GM23248 (cell line): Measurements from ENCODE around the gene ADGRD2. TPM values are rescaled to one million over a fixed set of nuclear protein-coding genes. Genes with fewer than 3 reads are reported as not detected.

ENCODE experiments used
- DNase-seq: peaks from one replicate; pipeline ENCODE4 v3.0.0-alpha.2; 2015
- H2AFZ ChIP-seq: fragments of 200-600 bp; sonication (generic); 2 replicates; pipeline ENCODE4 v1.6.1; 2016; ENCODE audit warnings: antibody characterized with exemption
- H3F3A ChIP-seq: fragments of 200-600 bp; sonication (generic); 2 replicates; pipeline ENCODE4 v1.6.1; 2016; ENCODE audit warnings: mild to moderate bottlenecking, antibody characterized with exemption, mixed run types; ENCODE audit not compliant: insufficient read depth
- H3K27ac ChIP-seq: fragments of 200-600 bp; sonication (generic); 2 replicates; pipeline ENCODE4 v1.5.1; 2016; ENCODE audit warnings: mild to moderate bottlenecking
- H3K27me3 ChIP-seq: fragments of 200-600 bp; sonication (generic); replicated peaks from 2 replicates; pipeline ENCODE4 v1.6.1; 2016; ENCODE audit warnings: mild to moderate bottlenecking; ENCODE audit not compliant: insufficient read depth
- H3K36me3 ChIP-seq: fragments of 200-600 bp; sonication (generic); 2 replicates; pipeline ENCODE4 v1.6.1; 2016; ENCODE audit warnings: low read depth, mild to moderate bottlenecking
- H3K4me1 ChIP-seq: fragments of 200-600 bp; sonication (generic); 2 replicates; pipeline ENCODE4 v1.6.1; 2016; ENCODE audit warnings: mild to moderate bottlenecking; ENCODE audit not compliant: insufficient read depth
- H3K4me2 ChIP-seq: fragments of 200-600 bp; sonication (generic); one replicate; pipeline ENCODE4 v1.6.1; 2016; ENCODE audit warnings: mild to moderate bottlenecking; ENCODE audit not compliant: unreplicated experiment
- H3K4me3 ChIP-seq: fragments of 200-600 bp; sonication (generic); 2 replicates; pipeline ENCODE4 v1.5.1; 2016; ENCODE audit warnings: mild to moderate bottlenecking
- H3K79me2 ChIP-seq: fragments of 200-600 bp; sonication (generic); 2 replicates; pipeline ENCODE4 v1.6.1; 2016; ENCODE audit warnings: mild to moderate bottlenecking; ENCODE audit not compliant: insufficient read depth
- H3K9ac ChIP-seq: fragments of 200-600 bp; sonication (generic); 2 replicates; pipeline ENCODE4 v1.6.1; 2016; ENCODE audit warnings: mild to moderate bottlenecking
- H3K9me2 ChIP-seq: fragments of 200-600 bp; sonication (generic); 2 replicates; pipeline ENCODE4 v1.6.1; 2016; ENCODE audit warnings: mixed run types, mild to moderate bottlenecking, moderate library complexity; ENCODE audit not compliant: insufficient read depth
- H3K9me3 ChIP-seq: fragments of 200-600 bp; sonication (generic); one replicate; pipeline ENCODE4 v1.6.1; 2017; ENCODE audit warnings: low read depth
- H4K20me1 ChIP-seq: fragments of 200-600 bp; sonication (generic); 2 replicates; pipeline ENCODE4 v1.6.0; 2016; ENCODE audit not compliant: insufficient read depth
- EZH2 ChIP-seq: fragments of 200-600 bp; sonication (generic); IDR thresholded peaks from 2 replicates; pipeline ENCODE4 v1.6.1; 2018; ENCODE audit warnings: antibody characterized with exemption, mild to moderate bottlenecking; ENCODE audit not compliant: insufficient read depth, poor library complexity, severe bottlenecking
- EZH2phosphoT487 ChIP-seq: fragments of 200-600 bp; sonication (generic); IDR thresholded peaks from 2 replicates; pipeline ENCODE4 v1.6.1; 2018; ENCODE audit warnings: antibody characterized with exemption, moderate library complexity, mild to moderate bottlenecking, low read depth; ENCODE audit not compliant: insufficient read depth
- whole genome bisulfite sequencing, 2 experiments: methylation state at CpG; one replicate each; pipeline ENCODE4 v1.1.6; 2015 to 2017; ENCODE audit warnings: low lambda C conversion rate in 2 of 2, low coverage in 1 of 2; ENCODE audit errors: missing lambda C conversion rate in 2 of 2; 5-methylcytosine and 5-hydroxymethylcytosine counted together
- in situ Hi-C: fragments of 300-500 bp; cut with MboI; formaldehyde crosslinking; loops from 2 replicates; pipeline ENCODE4 v1.15.0; 2020
- polyA plus RNA-seq: library from polyadenylated mRNA; unstranded; fragments of >200 nt; fragmentation: Nextera tagmentation; extraction: Ambion mirVana; gene quantifications from 2 replicates; pipeline ENCODE4 v1.2.1, GENCODE V29; 2016
- total RNA-seq: library from RNA; depleted of rRNA; stranded (reverse); fragments of >200 nt; shearing (Covaris generic); gene quantifications from 2 replicates; pipeline ENCODE4 v1.2.3, GENCODE V29; 2014

ADGRD2 gene
- total and polyA plus RNA-seq, 2 experiments from 2014 or later = not detected

- H3K9me2 ChIP-seq = no peaks in the 10 kb centered on the region
- no peaks in the 10 kb centered on the region for H3K9me3 ChIP-seq
- no peak overlapping the region for H3K4me3 ChIP-seq
- no peaks in the 10 kb centered on the region for H3K36me3 ChIP-seq
- H4K20me1 ChIP-seq = no peaks in the 10 kb centered on the region
- no peak overlapping the region for H3K9ac ChIP-seq
- no peaks in the 10 kb centered on the region for H3K79me2 ChIP-seq
- in situ Hi-C loops = no loop called here
- DNase-seq = no peak
- H3K27me3 ChIP-seq = peaks cover 36% of the 10 kb centered on the region
- no peak overlapping the region for H3K4me2 ChIP-seq
- no peak overlapping the region for H2AFZ ChIP-seq
- 22 to 35% methylated on average over 12 to 18 of the region's 26 CpGs for WGBS, 2 experiments
- H3F3A ChIP-seq = no peaks in the 10 kb centered on the region
- H3K27ac ChIP-seq = no peak overlapping the region
- H3K4me1 ChIP-seq = no peaks in the 10 kb centered on the region
- no peak for TF ChIP-seq EZH2
- TF ChIP-seq EZH2phosphoT487 = no peak
Observed at GRCh38 chr9:124482431-124483031, 32.3 kb downstream of the ADGRD2 start.

- in situ Hi-C loops = no loop called here
- Histone ChIP-seq H3K79me2 (no peaks in the 10 kb centered on the region), H3K4me1 (no peaks in the 10 kb centered on the region), H3K36me3 (no peaks in the 10 kb centered on the region), H3K9me3 (no peaks in the 10 kb centered on the region), H3K4me2 (no peak overlapping the region), H4K20me1 (no peaks in the 10 kb centered on the region), H3K4me3 (no peak overlapping the region), H3K9me2 (no peaks in the 10 kb centered on the region), H3F3A (no peaks in the 10 kb centered on the region), H3K9ac (no peak overlapping the region), H3K27ac (no peak overlapping the region), H3K27me3 (peaks cover 31% of the 10 kb centered on the region), H2AFZ (no peak overlapping the region)
- no peak for TF ChIP-seq EZH2
- no peak for TF ChIP-seq EZH2phosphoT487
- 80 to 85% methylated on average over 9 of the region's 9 CpGs for WGBS, 2 experiments
- no peak for DNase-seq
Observed at GRCh38 chr9:124483481-124483880, 33.2 kb downstream of the ADGRD2 start.

- Histone ChIP-seq H3K9ac (no peak overlapping the region), H2AFZ (no peak overlapping the region), H3K4me2 (no peak overlapping the region), H3K27ac (no peak overlapping the region), H3K79me2 (no peaks in the 10 kb centered on the region), H3K4me1 (no peaks in the 10 kb centered on the region), H3K27me3 (peaks cover 32% of the 10 kb centered on the region), H4K20me1 (no peaks in the 10 kb centered on the region), H3K9me2 (no peaks in the 10 kb centered on the region), H3K36me3 (no peaks in the 10 kb centered on the region), H3F3A (no peaks in the 10 kb centered on the region), H3K9me3 (no peaks in the 10 kb centered on the region), H3K4me3 (no peak overlapping the region)
- WGBS, 2 experiments = 65 to 73% methylated on average over 9 to 12 of the region's 13 CpGs
- in situ Hi-C loops = no loop called here
- no peak for DNase-seq
- TF ChIP-seq EZH2 (no peak), EZH2phosphoT487 (no peak)
Observed at GRCh38 chr9:124485201-124485600, 35.0 kb downstream of the ADGRD2 start.

GRCh38 chr9:124485936-124486335 is 35.7 kb downstream of the ADGRD2 start:
- no peaks in the 10 kb centered on the region for H3K79me2 ChIP-seq
- H3K27ac ChIP-seq = no peak overlapping the region
- no peaks in the 10 kb centered on the region for H3K9me2 ChIP-seq
- WGBS, 2 experiments = 16 to 46% methylated on average over 6 to 14 of the region's 15 CpGs
- H3K27me3 ChIP-seq = peaks cover 31% of the 10 kb centered on the region
- H4K20me1 ChIP-seq = no peaks in the 10 kb centered on the region
- H3K9ac ChIP-seq = no peak overlapping the region
- H2AFZ ChIP-seq = no peak overlapping the region
- H3K4me3 ChIP-seq = no peak overlapping the region
- H3K4me1 ChIP-seq = no peaks in the 10 kb centered on the region
- no peak overlapping the region for H3K4me2 ChIP-seq
- DNase-seq = no peak
- in situ Hi-C loops = no loop called here
- TF ChIP-seq EZH2 = no peak
- no peak for TF ChIP-seq EZH2phosphoT487
- no peaks in the 10 kb centered on the region for H3F3A ChIP-seq
- no peaks in the 10 kb centered on the region for H3K9me3 ChIP-seq
- no peaks in the 10 kb centered on the region for H3K36me3 ChIP-seq

- Histone ChIP-seq H3K36me3 (no peaks in the 10 kb centered on the region), H3K4me3 (no peak overlapping the region), H3F3A (no peaks in the 10 kb centered on the region), H3K9me3 (no peaks in the 10 kb centered on the region), H3K79me2 (no peaks in the 10 kb centered on the region), H2AFZ (no peak overlapping the region), H3K9ac (no peak overlapping the region), H3K27ac (no peak overlapping the region), H3K27me3 (peaks cover 31% of the 10 kb centered on the region), H3K9me2 (no peaks in the 10 kb centered on the region), H4K20me1 (no peaks in the 10 kb centered on the region), H3K4me1 (no peaks in the 10 kb centered on the region), H3K4me2 (no peak overlapping the region)
- in situ Hi-C loops = no loop called here
- DNase-seq = no peak
- WGBS, 2 experiments = 37 to 44% methylated on average over 16 to 17 of the region's 17 CpGs
- no peak for TF ChIP-seq EZH2phosphoT487
- no peak for TF ChIP-seq EZH2
Observed at GRCh38 chr9:124486778-124487259, 36.6 kb downstream of the ADGRD2 start.
